Calu3 (cell line): ENCODE data around the gene AP3D1. TPM values are rescaled to one million over a fixed set of nuclear protein-coding genes. Genes with fewer than 3 reads are reported as not detected.

Experiments
- BruUV-seq: library from RNA; stranded (reverse); fragments of 400-500 nt; replicated peaks from 2 replicates; lab custom pipeline; 2021; lab: Mats Ljungman, UMichigan
- CTCF ChIA-PET: fragments of 300-600 bp; sonication (Branson Sonifier 250); formaldehyde crosslinking; loops from one replicate; lab custom pipeline; 2022; ENCODE audit warnings: antibody characterized with exemption; lab: Charles Lee
- DNase-seq: peaks from one replicate; pipeline ENCODE4 v3.0.0; 2022
- H3K27ac Mint-ChIP-seq: one replicate; pipeline ENCODE4 v1.8.0; 2022; ENCODE audit warnings: mixed read lengths; ENCODE audit not compliant: unreplicated experiment
- H3K27me3 Mint-ChIP-seq: one replicate; pipeline ENCODE4 v1.8.0; 2022; ENCODE audit warnings: mixed read lengths; ENCODE audit not compliant: unreplicated experiment
- H3K36me3 Mint-ChIP-seq: one replicate; pipeline ENCODE4 v1.8.0; 2022; ENCODE audit warnings: mild to moderate bottlenecking, moderate library complexity, mixed read lengths; ENCODE audit not compliant: insufficient read depth, unreplicated experiment
- H3K4me1 Mint-ChIP-seq: one replicate; pipeline ENCODE4 v1.8.0; 2022; ENCODE audit warnings: mild to moderate bottlenecking, low read depth, mixed read lengths; ENCODE audit not compliant: unreplicated experiment
- H3K4me3 Mint-ChIP-seq: one replicate; pipeline ENCODE4 v1.8.0; 2022; ENCODE audit warnings: mild to moderate bottlenecking, low read depth, moderate library complexity, mixed read lengths; ENCODE audit not compliant: unreplicated experiment
- H3K9me3 Mint-ChIP-seq: one replicate; pipeline ENCODE4 v1.8.0; 2022; ENCODE audit warnings: low read depth, mixed read lengths; ENCODE audit not compliant: unreplicated experiment
- CTCF ChIP-seq: fragments of 200-600 bp; IDR thresholded peaks from one replicate; pipeline ENCODE4 v1.8.0; 2022; ENCODE audit warnings: antibody characterized with exemption; ENCODE audit not compliant: unreplicated experiment
- intact Hi-C: fragments of 100-400 bp; cut with micrococcal nuclease; formaldehyde crosslinking; loops from one replicate; pipeline ENCODE4 v1.10.0; 2022; ENCODE audit not compliant: unreplicated experiment
- total RNA-seq: library from RNA; stranded (reverse); gene quantifications from 2 replicates; pipeline ENCODE4 v1.2.3, GENCODE V29; 2022

AP3D1 gene
- total RNA-seq, 1 experiment from 2014 or later = 107 TPM

- intact Hi-C loops = no loop called here
- Mint-ChIP-seq H3K4me3 (no peak overlapping the region), H3K27me3 (no peaks in the 10 kb centered on the region), H3K27ac (no peak overlapping the region), H3K9me3 (no peaks in the 10 kb centered on the region), H3K4me1 (no peaks in the 10 kb centered on the region), H3K36me3 (peaks cover 50% of the 10 kb centered on the region)
- no peak for TF ChIP-seq CTCF
- no peak for DNase-seq
- CTCF ChIA-PET = no interaction called here
- BruUV-seq = no TSS peak
Measured at GRCh38 chr19:2180881-2181632, 29.7 kb upstream of the AP3D1 start.

- no peak overlapping the region for H3K27ac Mint-ChIP-seq
- TF ChIP-seq CTCF = no peak
- H3K36me3 Mint-ChIP-seq = peaks cover 41% of the 10 kb centered on the region
- no peaks in the 10 kb centered on the region for H3K4me1 Mint-ChIP-seq
- intact Hi-C loops = no loop called here
- H3K4me3 Mint-ChIP-seq = no peak overlapping the region
- no peaks in the 10 kb centered on the region for H3K9me3 Mint-ChIP-seq
- H3K27me3 Mint-ChIP-seq = no peaks in the 10 kb centered on the region
- no peak for DNase-seq
- CTCF ChIA-PET = no interaction called here
- BruUV-seq = no TSS peak
Measured at GRCh38 chr19:2180114-2180513, 28.7 kb upstream of the AP3D1 start.

- peaks cover 38% of the 10 kb centered on the region for H3K36me3 Mint-ChIP-seq
- H3K4me1 Mint-ChIP-seq = no peaks in the 10 kb centered on the region
- H3K4me3 Mint-ChIP-seq = no peak overlapping the region
- no peaks in the 10 kb centered on the region for H3K27me3 Mint-ChIP-seq
- no peak for TF ChIP-seq CTCF
- H3K9me3 Mint-ChIP-seq = no peaks in the 10 kb centered on the region
- no TSS peak for BruUV-seq
- no peak overlapping the region for H3K27ac Mint-ChIP-seq
- intact Hi-C loops = no loop called here
- CTCF ChIA-PET = no interaction called here
- no peak for DNase-seq
Measured at GRCh38 chr19:2179095-2179494, 27.7 kb upstream of the AP3D1 start.

GRCh38 chr19:2176337-2176994 is 25.1 kb upstream of the AP3D1 start:
- no peak overlapping the region for H3K27ac Mint-ChIP-seq
- H3K4me1 Mint-ChIP-seq = no peaks in the 10 kb centered on the region
- DNase-seq = no peak
- no peak for TF ChIP-seq CTCF
- no peaks in the 10 kb centered on the region for H3K9me3 Mint-ChIP-seq
- H3K4me3 Mint-ChIP-seq = no peak overlapping the region
- CTCF ChIA-PET = no interaction called here
- no peaks in the 10 kb centered on the region for H3K27me3 Mint-ChIP-seq
- intact Hi-C loops = no loop called here
- no TSS peak for BruUV-seq
- peaks cover 28% of the 10 kb centered on the region for H3K36me3 Mint-ChIP-seq
